OCI-LY1 (cell line): ENCODE data around the gene WDPCP.

Experiments
- CTCF ChIP-seq: fragments of 200-600 bp; sonication (generic), shearing (Covaris generic); IDR thresholded peaks from 2 replicates; pipeline ENCODE4 v1.5.1; 2017; ENCODE audit warnings: mild to moderate bottlenecking, antibody characterized with exemption, low read length, moderate library complexity, mixed read lengths
- EZH2 ChIP-seq: fragments of 200-600 bp; sonication (generic), shearing (Covaris generic); IDR thresholded peaks from 2 replicates; pipeline ENCODE4 v1.8.0; 2017; ENCODE audit warnings: borderline replicate concordance, mixed run types, mild to moderate bottlenecking, antibody characterized with exemption, low read length, moderate library complexity, mixed read lengths

- no peak for TF ChIP-seq CTCF
- TF ChIP-seq EZH2, result no peak
These were observed 277.7 kb downstream of the WDPCP start for GRCh38 chr2:63310614-63311013.
